ENCODE measurements around the gene HYDIN.

The HYDIN gene

GRCh38 chr16:70769131-70769530 lies 461.4 kb downstream of the HYDIN start:
- no peak for DNase-seq (ENCODE audit: low read depth in 1 of 2, low spot score in 1 of 2)

- DNase-seq (ENCODE audit: low read depth in 1 of 2, low spot score in 1 of 2) = no peak
Measured at GRCh38 chr16:70768203-70768580, 462.3 kb downstream of the HYDIN start.

DNA sequence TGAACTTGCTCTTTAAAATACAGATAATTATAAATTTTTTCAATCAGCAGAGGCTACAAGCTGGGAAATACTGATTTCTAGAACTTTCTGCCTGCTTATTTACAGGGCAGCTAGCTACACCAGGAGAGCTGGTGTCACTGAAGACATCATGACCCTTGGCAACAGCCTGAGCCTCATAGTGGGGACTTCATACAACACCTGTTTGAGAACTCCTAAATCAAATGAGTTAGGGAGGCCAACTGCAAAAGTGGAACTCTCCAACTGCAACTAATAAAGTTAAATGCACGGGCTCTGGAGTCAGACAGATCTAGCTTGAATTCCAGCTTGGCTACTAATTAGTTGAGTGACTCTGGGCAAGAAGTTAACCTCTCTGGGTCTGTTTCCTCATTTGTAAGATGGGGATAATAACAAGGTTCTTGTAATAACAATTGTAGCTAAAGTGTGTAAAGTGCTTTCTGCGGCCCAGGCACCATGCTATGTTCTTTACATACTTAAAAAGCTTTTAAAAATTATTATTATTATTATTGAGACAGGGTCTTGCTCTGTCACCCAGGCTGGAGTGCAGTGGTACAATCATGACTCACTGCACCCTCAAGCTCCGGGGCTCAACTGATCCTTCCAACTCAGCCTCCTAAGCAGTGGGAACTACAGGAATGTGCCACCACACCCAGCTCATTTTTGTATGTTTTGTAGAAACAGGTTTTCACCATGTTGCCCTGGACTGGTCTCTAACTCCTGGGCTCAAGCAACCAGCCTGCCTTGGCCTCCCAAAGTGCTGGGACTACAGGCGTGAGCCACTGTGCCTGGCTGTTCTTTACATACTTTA lies 462.9 kb downstream of the HYDIN start:
- no peak for DNase-seq (ENCODE audit: low read depth in 1 of 2, low spot score in 1 of 2)

- no peak for DNase-seq (ENCODE audit: low read depth in 1 of 2, low spot score in 1 of 2)
Measured at GRCh38 chr16:70766658-70767057, 463.9 kb downstream of the HYDIN start.

DNA sequence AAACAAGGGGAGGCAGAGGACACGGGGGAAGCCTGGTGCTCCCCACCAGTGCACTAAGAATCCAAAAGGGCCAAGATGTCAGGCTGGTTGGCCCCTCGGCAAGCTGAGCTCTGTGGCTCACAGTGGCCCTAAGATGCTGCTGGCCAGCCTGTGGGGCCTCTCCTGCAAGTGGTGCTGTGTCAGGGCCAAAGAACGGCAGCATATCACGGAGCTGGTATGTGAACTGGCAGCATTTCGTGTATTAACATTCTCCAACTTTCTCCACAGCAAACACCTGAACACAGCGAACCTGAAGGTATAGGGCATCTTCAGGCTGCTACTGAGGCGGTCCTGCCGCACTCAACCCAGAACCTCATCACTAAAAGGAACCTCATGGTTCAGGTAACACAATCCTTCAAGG lies 464.3 kb downstream of the HYDIN start:
- DNase-seq (ENCODE audit: low read depth in 1 of 2, low spot score in 1 of 2) = no peak

DNA sequence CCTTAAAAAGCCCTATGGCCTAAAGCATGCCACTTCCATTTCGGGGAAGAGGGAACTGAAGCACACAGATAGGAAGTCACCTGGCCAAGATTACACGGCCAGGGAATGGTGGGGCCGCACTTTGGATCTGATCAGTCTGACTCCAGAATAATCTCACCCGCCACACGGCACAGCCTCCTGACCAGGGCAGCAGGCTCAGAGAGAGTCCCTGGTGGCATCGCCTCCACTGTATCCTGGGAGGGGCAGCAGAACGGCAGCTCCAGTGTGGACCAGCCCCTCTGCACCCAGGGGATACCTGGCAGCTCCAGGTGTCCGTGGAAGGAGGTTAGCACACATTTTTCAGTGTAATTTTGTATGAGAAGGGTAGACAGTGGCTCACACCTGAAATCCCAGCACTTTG lies 465.0 kb downstream of the HYDIN start:
- DNase-seq (ENCODE audit: low read depth in 1 of 2, low spot score in 1 of 2) = no peak

- DNase-seq (ENCODE audit: low read depth in 1 of 2, low spot score in 1 of 2) = no peak
Measured at GRCh38 chr16:70764632-70765031, 465.9 kb downstream of the HYDIN start.

DNA sequence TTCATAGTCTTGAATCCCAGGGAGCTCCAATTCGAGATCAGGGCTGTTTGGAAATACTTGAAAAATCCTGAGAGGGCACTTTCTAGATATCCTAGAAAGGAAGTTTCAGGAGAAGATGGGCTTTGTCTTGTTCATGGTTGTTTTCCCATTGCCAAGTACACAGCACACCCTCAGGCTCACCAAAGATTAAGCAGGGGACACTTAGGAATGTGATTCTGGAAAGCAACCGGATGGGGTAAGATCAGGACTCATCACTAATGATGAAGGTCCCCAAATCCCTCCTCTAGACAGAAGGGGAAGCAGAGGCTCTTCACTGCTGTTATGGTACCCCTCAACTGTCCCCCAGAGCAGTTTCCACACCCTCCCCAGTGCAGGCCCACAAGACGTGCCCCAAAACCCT lies 470.3 kb downstream of the HYDIN start:
- no peak for DNase-seq (ENCODE audit: low read depth in 1 of 2, low spot score in 1 of 2)

GRCh38 chr16:70759666-70760065 lies 470.9 kb downstream of the HYDIN start:
- no peak for DNase-seq (ENCODE audit: low read depth in 1 of 2, low spot score in 1 of 2)

DNA sequence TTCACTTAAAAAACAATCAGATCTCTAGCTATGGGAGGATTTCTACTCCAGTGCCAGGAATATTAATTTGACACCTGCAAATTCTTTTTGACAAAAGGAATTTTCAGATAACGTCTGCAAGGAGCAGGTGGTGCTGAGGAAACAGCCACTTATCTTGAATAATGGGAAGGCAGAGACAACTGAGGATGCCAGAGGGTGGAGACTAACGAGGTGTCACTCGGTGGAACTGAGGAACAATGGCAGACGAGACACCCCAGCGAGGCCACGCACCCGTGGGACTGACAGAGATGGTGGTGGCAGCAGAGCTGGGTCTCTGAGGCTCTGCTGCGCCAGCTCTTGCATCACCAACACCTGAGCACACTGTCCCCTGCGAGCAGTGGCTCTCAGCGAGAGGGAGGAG lies 471.7 kb downstream of the HYDIN start:
- DNase-seq (ENCODE audit: low read depth in 1 of 2, low spot score in 1 of 2) = no peak
